Measurements from ENCODE around the gene PRKCE.

PRKCE gene

GRCh38 chr2:46066116-46066515 lies 414.6 kb downstream of the PRKCE start:
- in situ Hi-C loops (cut with HindIII; ENCODE audit: low pct_ligation_motif_present, low pct_unique_long_range_greater_than_20kb, low sequenced_read_pairs), result no loop called here
- peak; percentile 49 for DNase-seq

GRCh38 chr2:46066601-46067000 lies 415.1 kb downstream of the PRKCE start:
- in situ Hi-C loops (cut with HindIII; ENCODE audit: low pct_ligation_motif_present, low pct_unique_long_range_greater_than_20kb, low sequenced_read_pairs), result no loop called here
- no peak for DNase-seq

GRCh38 chr2:46067062-46067461 lies 415.6 kb downstream of the PRKCE start:
- DNase-seq, result no peak
- in situ Hi-C loops (cut with HindIII; ENCODE audit: low pct_ligation_motif_present, low pct_unique_long_range_greater_than_20kb, low sequenced_read_pairs), result no loop called here

GRCh38 chr2:46067501-46068305 lies 416.2 kb downstream of the PRKCE start:
- DNase-seq, result peak; percentile 99

GRCh38 chr2:46068636-46069035 lies 417.2 kb downstream of the PRKCE start:
- in situ Hi-C loops (cut with HindIII; ENCODE audit: low pct_ligation_motif_present, low pct_unique_long_range_greater_than_20kb, low sequenced_read_pairs), result no loop called here
- peak; percentile 59 for DNase-seq

More at GRCh38 chr2:46067501-46068305, 416.2 kb downstream of the PRKCE start:
- in situ Hi-C loops (cut with HindIII; ENCODE audit: low pct_ligation_motif_present, low pct_unique_long_range_greater_than_20kb, low sequenced_read_pairs), result no loop called here

- no peak for DNase-seq
- in situ Hi-C loops (cut with HindIII; ENCODE audit: low pct_ligation_motif_present, low pct_unique_long_range_greater_than_20kb, low sequenced_read_pairs), result no loop called here
Observed at GRCh38 chr2:46071074-46071473, 419.6 kb downstream of the PRKCE start.

- peak; percentile 73 for DNase-seq
- in situ Hi-C loops (cut with HindIII; ENCODE audit: low pct_ligation_motif_present, low pct_unique_long_range_greater_than_20kb, low sequenced_read_pairs), result no loop called here
Observed at GRCh38 chr2:46072101-46072820, 420.8 kb downstream of the PRKCE start.

GRCh38 chr2:46073540-46074046 lies 422.1 kb downstream of the PRKCE start:
- in situ Hi-C loops (cut with HindIII; ENCODE audit: low pct_ligation_motif_present, low pct_unique_long_range_greater_than_20kb, low sequenced_read_pairs), result no loop called here
- DNase-seq, result peak; percentile 97

- in situ Hi-C loops (cut with HindIII; ENCODE audit: low pct_ligation_motif_present, low pct_unique_long_range_greater_than_20kb, low sequenced_read_pairs), result no loop called here
- DNase-seq, result no peak
Observed at GRCh38 chr2:46074501-46074900, 423.0 kb downstream of the PRKCE start.

GRCh38 chr2:46075848-46076247 lies 424.4 kb downstream of the PRKCE start:
- peak; percentile 51 for DNase-seq
- in situ Hi-C loops (cut with HindIII; ENCODE audit: low pct_ligation_motif_present, low pct_unique_long_range_greater_than_20kb, low sequenced_read_pairs), result no loop called here

GRCh38 chr2:46076251-46076650 lies 424.8 kb downstream of the PRKCE start:
- DNase-seq, result no peak
- in situ Hi-C loops (cut with HindIII; ENCODE audit: low pct_ligation_motif_present, low pct_unique_long_range_greater_than_20kb, low sequenced_read_pairs), result no loop called here

GRCh38 chr2:46076875-46077274 lies 425.4 kb downstream of the PRKCE start:
- DNase-seq, result no peak
- in situ Hi-C loops (cut with HindIII; ENCODE audit: low pct_ligation_motif_present, low pct_unique_long_range_greater_than_20kb, low sequenced_read_pairs), result no loop called here

GRCh38 chr2:46077522-46078107 lies 426.1 kb downstream of the PRKCE start:
- DNase-seq, result no peak

GRCh38 chr2:46079985-46080560 lies 428.6 kb downstream of the PRKCE start:
- DNase-seq, result no peak
- in situ Hi-C loops (cut with HindIII; ENCODE audit: low pct_ligation_motif_present, low pct_unique_long_range_greater_than_20kb, low sequenced_read_pairs), result no loop called here

More at GRCh38 chr2:46077522-46078107, 426.1 kb downstream of the PRKCE start:
- in situ Hi-C loops (cut with HindIII; ENCODE audit: low pct_ligation_motif_present, low pct_unique_long_range_greater_than_20kb, low sequenced_read_pairs), result no loop called here

GRCh38 chr2:46082531-46083485 lies 431.3 kb downstream of the PRKCE start:
- no peak for DNase-seq
- in situ Hi-C loops (cut with HindIII; ENCODE audit: low pct_ligation_motif_present, low pct_unique_long_range_greater_than_20kb, low sequenced_read_pairs), result no loop called here

- in situ Hi-C loops (cut with HindIII; ENCODE audit: low pct_ligation_motif_present, low pct_unique_long_range_greater_than_20kb, low sequenced_read_pairs), result no loop called here
- no peak for DNase-seq
Observed at GRCh38 chr2:46086578-46087070, 435.1 kb downstream of the PRKCE start.

GRCh38 chr2:46087492-46087891 lies 436.0 kb downstream of the PRKCE start:
- in situ Hi-C loops (cut with HindIII; ENCODE audit: low pct_ligation_motif_present, low pct_unique_long_range_greater_than_20kb, low sequenced_read_pairs), result no loop called here
- DNase-seq, result no peak

GRCh38 chr2:46091004-46091403 lies 439.5 kb downstream of the PRKCE start:
- in situ Hi-C loops (cut with HindIII; ENCODE audit: low pct_ligation_motif_present, low pct_unique_long_range_greater_than_20kb, low sequenced_read_pairs), result no loop called here
- no peak for DNase-seq
